GM19468 (cell line): ENCODE results near the gene INPP5D.

Experiments used
- ATAC-seq: cut with Tn5 transposase; IDR thresholded peaks from one replicate; pipeline ENCODE4 v1.9.1; 2021; ENCODE audit warnings: mild to moderate bottlenecking, moderate library complexity, moderate number of reproducible peaks; ENCODE audit not compliant: unreplicated experiment; ENCODE audit errors: extremely low read depth

Gene INPP5D

DNA sequence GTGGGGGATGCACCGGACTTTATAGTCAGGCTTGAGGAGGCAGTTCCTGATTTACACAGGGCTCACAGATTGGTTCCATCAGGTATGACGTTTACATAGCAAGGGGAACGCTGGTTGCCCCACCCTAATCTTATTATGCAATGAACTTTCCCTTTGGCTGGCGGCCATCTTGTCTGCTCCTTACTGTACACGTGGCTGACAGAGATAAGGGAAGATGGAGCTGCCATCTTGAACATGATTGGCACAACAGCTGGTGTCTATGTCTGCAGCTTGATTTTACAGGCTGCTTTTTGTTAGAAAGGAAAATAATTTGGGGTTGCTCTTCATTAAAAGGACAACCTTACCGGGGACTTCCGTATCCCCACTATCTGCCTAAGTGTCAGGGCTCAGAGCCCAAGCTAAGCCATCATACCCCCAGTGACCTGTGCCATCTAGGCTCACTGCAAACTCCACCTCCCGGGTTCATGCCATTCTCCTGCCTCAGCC lies 157.8 kb downstream of the INPP5D start:
- no peak for ATAC-seq

DNA sequence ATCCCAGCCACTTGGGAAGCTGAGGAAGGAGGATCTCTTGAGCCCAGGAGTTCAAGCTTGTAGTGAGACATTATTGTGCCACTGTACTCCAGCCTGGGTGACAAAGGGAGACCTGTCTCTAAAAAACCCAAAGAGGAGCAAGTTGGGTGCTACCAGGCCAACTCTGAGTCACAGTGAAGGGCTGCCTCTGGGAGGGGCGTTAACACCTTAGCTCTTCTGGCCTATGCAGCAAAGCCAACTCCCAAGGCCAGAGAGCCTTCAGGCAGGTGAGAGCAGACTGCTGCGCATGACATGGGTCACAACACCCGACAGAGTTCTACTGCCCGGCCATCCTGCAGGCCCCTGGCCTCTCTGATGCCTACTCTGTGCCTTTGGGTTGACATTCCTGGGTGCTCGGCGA lies 158.7 kb downstream of the INPP5D start:
- ATAC-seq, result no peak

DNA sequence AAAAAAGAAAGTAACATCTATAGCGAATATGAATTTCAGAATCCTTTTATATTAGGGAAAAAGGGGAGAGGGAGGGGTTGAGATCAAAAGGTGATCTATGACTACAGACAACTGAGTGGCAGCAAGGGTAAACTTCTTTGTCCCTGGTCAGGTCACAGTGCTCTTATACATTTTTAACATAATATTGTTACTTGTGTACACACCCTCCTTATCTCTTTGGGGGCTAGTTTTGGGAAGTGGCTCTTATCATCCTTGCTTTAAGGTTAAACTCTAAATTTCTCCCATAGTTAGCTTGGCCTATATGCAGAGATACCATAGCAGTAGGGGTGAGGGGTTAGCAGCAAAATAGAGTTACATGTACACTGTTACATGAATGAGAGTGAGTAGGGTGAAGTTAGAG lies 159.7 kb downstream of the INPP5D start:
- ATAC-seq, result no peak

DNA sequence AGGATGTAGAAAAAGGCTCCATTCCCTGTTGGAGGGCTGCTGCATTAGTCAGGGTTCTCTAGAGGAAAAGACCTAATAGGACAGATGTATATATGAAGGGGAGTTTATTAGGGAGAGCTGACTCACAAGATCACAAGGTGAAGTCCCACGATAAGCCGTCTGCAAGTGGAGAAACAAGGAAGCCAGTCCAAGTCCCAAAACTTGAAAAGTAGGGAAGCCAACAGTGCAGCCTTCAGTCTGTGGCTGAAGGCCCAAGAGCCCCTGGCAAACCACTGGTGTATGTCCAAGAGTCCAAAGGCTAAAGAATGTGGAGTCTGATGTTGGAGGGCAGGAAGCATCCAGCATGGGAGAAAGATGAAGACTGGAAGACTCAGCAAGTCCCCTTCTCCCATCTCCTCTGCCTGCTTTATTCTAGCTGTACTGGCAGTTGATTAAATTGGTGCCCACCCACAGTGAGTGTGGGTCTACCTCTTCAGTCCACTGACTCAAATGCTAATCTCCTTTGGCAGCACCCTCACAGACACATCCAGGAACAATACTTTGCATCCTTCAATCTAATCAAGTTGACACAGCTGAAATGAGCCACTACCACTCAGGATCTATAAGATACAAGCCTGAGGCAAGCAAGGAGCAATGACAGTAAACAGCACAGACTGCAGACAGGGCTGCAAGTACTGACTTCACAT lies 161.4 kb downstream of the INPP5D start:
- no peak for ATAC-seq

DNA sequence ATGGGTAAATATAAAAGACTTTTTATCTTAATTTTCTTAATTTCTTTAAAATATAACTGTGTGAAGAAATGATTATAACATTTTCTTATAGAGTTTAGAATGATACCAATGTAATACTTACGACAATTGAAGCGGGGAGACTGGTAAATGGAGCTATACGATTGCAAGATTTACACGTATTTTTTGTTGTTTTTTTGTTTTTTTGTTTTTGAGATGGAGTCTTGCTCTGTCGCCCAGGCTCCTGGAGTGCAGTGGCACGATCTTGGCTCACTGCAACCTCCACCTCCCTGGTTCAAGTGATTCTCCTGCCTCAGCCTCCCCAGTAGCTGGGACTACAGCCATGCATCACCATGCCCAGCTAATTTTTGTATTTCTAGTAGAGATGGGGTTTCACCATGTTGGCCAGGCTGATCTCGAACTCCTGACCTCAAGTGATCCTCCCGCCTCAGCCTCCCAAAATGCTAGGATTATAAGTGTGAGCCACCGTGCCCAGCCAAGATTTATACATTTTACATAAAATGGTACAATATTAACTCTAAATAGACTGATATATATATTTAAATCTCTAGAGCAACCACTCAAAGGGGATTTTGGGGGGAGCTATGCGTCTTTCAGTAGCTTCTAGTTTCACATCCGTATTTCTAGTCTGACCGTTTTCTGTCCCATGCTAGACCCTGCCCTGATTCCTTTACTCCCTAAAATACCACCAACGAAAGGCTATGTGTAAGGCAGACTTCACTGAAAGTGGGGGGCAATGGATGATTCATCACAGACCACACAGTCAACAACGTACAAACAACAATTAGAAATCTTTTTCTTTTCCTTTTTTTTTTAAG lies 163.1 kb downstream of the INPP5D start:
- ATAC-seq, result no peak

DNA sequence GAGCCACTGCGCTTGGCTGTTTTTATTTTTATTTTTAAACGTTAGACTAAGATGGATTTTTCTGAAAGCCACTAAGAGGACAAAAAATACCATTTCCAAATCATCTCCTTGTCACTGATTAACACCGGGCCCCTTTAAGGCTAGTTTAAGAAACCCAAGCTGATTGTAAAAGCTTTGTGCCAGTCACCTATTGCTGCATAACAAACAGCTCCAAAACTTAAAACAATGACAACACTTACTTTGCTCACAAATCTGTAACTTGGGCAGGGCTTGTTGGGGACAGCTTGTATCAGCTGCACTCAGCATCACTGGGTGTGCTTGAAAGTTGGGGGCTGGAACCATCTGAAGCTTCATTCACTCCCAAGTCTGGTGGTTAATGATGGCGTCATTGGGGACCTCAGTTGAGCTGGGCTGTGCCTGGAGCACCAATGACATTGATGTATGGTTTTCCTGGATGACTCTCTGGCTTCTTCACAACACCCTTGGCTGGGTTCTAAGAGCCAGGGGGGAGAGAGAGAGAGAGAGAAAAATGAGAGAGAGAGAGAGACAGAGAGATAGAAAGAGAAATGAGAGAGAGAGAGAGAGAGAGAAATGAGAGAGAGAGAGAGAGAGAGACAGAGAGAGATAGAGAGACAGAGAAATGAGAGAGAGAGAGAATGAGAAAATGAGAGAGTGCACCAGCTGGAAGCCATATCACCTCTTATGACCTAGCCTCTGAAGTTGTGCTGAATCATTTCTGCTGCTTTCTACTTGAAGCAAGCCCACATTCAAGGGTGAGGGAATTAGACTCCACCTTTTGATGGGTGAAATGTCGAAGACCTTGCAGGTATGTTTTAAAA lies 165.3 kb downstream of the INPP5D start:
- no peak for ATAC-seq

DNA sequence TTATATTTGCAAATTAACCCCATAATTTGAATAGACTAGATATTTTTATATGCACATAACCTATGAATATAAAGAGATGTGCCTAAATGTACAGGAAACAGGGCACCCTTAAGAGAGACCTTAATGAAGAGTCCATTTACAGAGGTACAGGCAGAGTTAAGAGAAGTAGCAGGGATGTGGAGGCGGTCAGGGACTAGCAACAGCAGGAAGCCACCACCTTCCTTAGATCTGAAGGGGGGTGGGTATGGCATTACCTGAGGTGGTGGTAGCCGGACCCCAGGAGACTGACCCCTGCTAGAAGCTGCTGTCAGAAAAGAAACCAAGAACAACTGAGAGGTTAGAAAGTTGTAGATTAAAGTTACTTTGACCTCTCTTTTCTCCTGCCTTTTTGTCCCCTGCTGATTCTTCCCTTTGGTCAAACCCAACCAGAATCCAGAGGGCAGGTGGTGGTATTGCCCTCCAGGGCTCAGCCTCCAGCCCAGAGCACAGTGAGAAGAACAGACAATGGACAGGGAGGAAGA lies 166.4 kb downstream of the INPP5D start:
- ATAC-seq, result no peak

DNA sequence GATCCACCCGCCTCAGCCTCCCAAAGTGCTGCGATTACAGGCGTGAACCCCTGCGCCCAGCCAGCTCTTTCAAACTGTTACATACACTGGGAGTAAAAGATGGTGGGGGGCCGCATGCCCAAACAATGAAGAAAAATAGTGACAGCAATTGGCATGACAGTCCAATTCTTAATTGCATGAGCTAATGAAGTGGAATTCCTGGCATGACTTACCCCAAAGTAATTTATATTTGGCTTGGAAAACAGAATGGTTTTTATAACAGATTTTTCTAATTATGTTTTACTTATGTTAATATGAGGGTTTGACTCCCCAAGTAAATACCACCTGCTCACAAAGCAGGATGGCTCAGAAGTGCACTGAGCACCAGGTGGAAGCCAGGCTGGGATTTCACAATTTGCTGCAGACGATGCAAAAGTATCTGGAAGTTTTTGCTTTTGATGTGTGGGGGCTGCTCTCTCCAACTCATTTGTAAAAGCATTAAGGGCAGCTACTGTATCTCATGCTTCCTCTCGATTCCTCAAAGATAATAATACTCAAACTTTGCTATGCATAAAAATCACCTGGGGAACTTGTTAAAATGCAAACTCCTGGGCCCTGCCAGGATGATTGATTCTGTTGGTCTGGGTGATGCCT lies 167.3 kb downstream of the INPP5D start:
- ATAC-seq, result no peak

DNA sequence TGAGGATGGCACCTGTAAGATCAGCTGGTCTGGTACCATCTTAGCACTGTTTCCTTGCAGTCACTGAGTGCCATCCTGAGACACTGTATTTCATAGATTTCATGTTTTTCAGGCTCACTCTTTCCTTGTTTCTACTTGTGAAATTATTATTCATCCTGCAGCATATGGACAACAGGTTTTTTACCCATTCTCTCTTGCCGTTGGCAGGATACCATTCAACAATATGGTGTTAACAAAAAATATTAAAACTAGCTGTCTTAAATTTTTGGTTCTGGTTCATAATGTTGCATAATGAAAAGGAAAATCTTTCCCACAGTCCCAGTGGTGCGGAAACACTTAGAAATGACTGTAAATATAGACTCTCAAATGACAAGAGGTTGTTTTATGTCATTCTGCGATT lies 168.2 kb downstream of the INPP5D start:
- ATAC-seq, result no peak

DNA sequence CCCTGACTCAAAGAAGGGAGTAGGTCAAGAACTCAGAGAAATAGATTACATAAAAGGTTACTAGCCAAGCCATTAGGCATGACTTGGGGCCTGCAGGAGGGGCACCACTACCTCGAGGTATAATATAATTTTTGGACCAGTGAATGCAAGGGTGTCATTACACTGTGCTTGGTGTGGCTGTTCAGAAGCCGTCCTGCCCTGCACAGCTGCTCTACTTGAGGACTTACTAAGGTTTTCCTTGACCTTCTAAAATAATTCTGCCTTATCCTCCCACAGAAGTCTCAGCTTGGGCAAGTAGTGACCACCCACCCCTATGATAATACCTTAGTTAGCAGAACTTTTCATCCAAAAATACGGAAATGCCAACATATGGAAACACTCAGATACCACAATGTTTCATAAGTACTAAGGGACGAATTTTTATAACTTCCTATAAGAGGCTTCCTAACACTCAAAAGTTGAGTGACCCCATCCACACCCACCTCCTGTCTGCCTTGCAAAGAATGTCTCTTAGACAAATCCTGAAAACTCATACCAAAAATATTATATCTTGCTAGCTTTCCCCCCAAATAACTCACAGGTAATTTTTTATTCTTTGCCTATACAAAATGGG lies 173.6 kb downstream of the INPP5D start:
- no peak for ATAC-seq

DNA sequence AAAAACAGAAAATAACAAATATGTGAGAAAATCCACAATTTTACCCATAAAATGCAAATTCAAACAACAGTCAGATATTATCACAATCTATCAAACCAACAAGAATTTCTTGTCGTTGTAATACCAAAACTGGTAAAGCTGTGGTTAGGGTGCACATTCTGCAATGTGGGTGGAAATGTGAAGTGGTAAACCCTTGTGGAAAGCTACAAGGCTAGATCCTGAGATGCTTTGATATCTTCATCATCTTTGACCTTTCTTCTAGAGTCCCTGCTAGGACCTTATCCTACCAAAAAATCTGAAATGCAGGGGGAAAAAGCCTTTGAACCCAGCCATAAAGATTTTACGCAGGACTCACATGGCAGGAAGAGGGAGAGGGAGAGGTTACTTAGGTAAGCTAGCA lies 174.1 kb downstream of the INPP5D start:
- no peak for ATAC-seq

DNA sequence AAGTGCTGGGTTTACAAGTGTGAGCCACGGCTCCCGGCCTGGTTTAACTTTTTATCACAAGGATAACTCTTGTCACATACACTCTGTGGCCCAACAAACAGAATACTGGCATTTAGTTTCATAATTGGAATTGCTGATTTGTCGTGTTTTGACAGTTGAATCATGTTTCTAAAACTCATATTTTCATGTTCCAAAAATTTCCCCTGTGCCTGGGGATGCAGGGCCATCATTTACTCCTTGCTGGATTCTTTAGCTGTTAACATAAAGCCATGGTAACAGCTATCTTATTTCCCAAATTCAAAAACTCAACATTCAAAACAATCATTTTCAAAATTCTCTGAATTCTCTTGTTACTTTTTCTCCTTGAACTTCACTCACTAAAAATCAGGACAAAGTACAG lies 174.9 kb downstream of the INPP5D start:
- no peak for ATAC-seq

DNA sequence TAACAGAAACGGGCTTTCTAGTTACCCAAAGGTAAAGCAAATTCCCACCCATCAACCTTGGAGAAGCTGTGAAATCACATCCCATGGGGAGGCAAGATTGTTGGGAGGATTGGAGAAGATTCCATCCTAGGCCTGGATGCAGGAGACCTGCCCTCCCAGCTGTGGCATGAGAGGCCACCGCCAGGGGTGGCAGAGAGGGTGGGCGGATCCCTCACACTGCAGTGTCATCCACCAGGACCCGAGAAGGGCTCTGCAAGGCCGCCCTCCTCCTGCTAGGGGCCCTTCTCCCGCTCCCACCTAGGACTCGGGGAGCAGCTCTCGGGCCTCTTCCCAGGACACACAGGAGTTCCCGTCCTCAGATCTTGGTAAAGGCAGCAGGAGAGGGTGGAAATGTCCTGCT lies 175.8 kb downstream of the INPP5D start:
- ATAC-seq, result no peak

DNA sequence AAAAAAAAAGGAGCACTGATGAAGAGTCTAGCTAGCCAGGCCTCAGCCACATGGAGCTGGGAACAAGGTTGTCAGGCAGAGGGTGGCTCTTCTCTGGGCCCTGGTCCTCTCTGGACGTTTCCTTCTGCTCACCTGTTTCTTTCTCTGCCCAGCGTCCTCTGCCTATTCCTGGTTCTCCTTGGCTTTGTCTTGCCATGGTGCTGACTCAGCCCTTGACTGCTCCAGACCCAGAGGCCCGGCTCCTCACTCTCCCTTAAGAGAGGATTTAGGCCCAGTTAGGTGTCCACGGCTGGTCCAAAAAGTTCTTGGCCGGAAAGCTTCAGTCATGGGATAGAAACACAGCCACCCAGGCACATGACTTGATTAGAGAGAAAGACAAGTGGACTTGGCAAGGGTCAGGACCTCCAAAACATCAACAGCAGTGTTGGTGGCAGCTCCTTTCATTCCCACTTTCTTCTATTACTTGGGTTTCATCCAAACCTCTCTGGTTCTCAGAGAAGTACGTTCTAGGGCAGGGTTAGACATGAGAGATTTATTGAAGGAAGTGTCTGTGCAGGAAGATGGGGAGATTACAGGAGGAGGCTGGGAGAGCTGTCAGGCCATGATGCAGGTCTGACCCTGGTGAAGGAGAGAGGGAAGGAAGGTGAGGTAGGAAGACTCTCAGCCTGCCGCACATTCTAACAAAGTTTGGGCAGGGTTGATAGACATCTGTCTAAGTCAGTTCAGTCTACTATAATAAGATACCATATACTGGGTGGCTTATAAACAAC lies 176.9 kb downstream of the INPP5D start:
- no peak for ATAC-seq

DNA sequence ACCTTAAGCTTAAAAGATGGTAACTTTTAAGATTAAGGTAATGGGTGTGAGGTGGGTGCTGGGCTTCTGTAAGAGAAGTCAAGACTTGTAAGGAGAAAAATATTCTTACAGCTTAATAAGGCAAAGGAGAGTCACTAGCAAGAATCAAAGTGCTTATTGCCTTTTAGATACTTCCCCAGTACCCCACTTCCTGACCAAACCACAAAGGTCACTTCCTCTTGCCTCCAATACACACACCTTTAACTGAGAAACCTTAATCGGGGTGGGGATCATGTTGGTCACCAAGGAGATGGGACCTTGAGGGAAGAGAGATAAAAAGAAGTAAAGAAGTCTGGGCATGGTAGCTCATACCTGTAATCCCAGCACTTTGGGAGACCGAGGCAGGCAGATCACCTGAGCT lies 180.8 kb downstream of the INPP5D start:
- no peak for ATAC-seq

DNA sequence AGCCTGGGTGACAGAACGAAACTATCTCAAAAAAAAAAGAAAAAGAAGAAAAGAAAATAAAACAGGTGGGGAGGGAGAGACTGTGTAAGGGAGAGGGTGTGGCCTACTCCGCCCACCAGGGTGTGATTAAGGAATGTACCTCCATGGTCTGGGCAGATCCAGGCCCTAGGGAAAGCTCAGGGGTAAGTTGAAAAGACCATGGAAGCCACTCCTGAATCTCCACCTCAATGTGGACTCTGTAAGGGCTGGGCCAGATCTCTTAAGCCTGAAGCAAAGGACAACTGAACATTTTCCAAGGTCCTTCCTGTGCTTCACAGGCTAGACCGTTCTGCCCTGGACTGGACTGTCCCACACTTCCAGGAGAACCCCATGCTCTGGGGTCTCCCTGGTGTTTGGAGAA lies 181.7 kb downstream of the INPP5D start:
- no peak for ATAC-seq

DNA sequence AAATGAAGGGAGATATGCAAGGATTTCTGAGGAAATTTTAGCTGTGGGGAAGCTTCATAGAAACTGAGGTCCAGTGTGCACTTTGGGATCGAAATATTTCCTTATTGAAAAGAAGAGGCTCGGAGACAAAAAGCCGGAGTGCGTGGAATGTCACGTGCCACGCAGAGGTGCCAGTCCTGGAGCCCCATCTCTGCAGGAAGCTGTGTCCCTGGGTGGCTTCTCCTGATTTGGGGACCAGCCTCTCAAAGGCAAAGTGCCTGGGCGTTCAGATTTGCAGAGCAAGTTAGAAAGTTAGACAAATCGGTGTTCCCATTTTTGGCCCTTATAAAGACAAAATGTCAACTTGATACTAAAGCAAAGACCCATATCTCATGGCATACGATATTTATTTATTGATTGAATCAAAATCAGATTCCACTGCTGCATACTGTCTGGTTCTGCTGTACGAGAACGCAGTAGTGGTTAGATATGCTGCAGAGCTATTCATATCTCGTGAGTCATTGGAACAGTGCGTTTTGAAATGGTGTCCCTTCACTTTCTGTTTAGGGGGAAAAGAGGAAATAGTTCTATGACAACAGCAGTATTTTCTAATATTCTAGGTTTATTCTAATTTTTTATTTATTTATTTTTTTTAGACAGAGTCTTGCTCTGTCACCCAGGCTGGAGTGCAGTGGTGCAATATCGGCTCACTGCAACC lies 182.2 kb downstream of the INPP5D start:
- no peak for ATAC-seq

DNA sequence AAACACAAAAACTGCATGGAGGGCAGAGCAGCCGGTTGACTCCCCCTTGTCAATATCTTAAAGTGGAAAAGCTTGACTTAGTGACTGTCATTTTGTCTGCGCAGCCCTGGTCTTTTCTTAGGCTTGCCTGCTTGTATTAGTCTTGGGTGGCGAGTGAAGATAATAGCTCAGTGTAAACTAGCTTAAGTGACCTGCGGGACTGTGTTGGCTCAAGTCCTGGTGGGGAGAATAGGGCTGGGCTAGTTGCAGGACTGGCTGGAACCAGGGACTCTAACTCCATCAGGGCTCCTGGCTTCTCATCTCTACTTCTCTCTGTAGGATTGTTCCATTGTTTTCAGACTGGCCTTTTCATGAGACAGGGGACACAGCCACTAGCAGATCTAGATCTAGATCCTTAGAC lies 183.2 kb downstream of the INPP5D start:
- ATAC-seq, result no peak
